WTC11 (cell line): ENCODE measurements around the gene MGARP.

Experiments
- CREB1 ChIP-seq: sonication (generic); formaldehyde crosslinking; IDR thresholded peaks from 2 replicates; pipeline ENCODE4 v1.8.0; 2023; ENCODE audit warnings: mild to moderate bottlenecking, missing genetic modification reagents
- ELF4 ChIP-seq: sonication (generic); formaldehyde crosslinking; IDR thresholded peaks from 2 replicates; pipeline ENCODE4 v1.8.1; 2022; ENCODE audit warnings: low read depth, mild to moderate bottlenecking, moderate library complexity, missing genetic modification reagents
- IRF1 ChIP-seq: sonication (generic); formaldehyde crosslinking; IDR thresholded peaks from 2 replicates; pipeline ENCODE4 v1.8.0; 2023; ENCODE audit warnings: missing genetic modification reagents
- RELA ChIP-seq: sonication (generic); formaldehyde crosslinking; IDR thresholded peaks from 2 replicates; pipeline ENCODE4 v1.8.1; 2022; ENCODE audit warnings: missing genetic modification reagents, mild to moderate bottlenecking, borderline replicate concordance
- SMAD3 ChIP-seq: sonication (generic); formaldehyde crosslinking; IDR thresholded peaks from 2 replicates; pipeline ENCODE4 v1.8.0; 2022; ENCODE audit warnings: missing genetic modification reagents, mild to moderate bottlenecking, borderline replicate concordance
- TEAD4 ChIP-seq: sonication (generic); formaldehyde crosslinking; IDR thresholded peaks from 2 replicates; pipeline ENCODE4 v1.8.0; 2022; ENCODE audit warnings: mild to moderate bottlenecking, missing genetic modification reagents
- USF1 ChIP-seq: sonication (generic); formaldehyde crosslinking; IDR thresholded peaks from 2 replicates; pipeline ENCODE4 v1.8.0; 2022; ENCODE audit warnings: mild to moderate bottlenecking, missing genetic modification reagents
- USF2 ChIP-seq: sonication (generic); formaldehyde crosslinking; IDR thresholded peaks from 2 replicates; pipeline ENCODE4 v1.8.1; 2023; ENCODE audit warnings: mild to moderate bottlenecking, missing genetic modification reagents, moderate library complexity
- ZNF317 ChIP-seq: sonication (generic); formaldehyde crosslinking; IDR thresholded peaks from 2 replicates; pipeline ENCODE4 v1.8.1; 2023; ENCODE audit warnings: low read depth, mild to moderate bottlenecking, moderate library complexity, missing genetic modification reagents, borderline replicate concordance
- TF ChIP-seq, protein P1 (sequence below): fragments of 200-600 bp; IDR thresholded peaks from 2 replicates; pipeline ENCODE4 v1.8.0; 2022; ENCODE audit warnings: antibody characterized with exemption
- TF ChIP-seq, protein P2 (sequence below): sonication (generic); formaldehyde crosslinking; IDR thresholded peaks from 2 replicates; pipeline ENCODE4 v1.8.1; 2022; ENCODE audit warnings: low read depth, mild to moderate bottlenecking, moderate library complexity, missing genetic modification reagents, borderline replicate concordance

DNA sequence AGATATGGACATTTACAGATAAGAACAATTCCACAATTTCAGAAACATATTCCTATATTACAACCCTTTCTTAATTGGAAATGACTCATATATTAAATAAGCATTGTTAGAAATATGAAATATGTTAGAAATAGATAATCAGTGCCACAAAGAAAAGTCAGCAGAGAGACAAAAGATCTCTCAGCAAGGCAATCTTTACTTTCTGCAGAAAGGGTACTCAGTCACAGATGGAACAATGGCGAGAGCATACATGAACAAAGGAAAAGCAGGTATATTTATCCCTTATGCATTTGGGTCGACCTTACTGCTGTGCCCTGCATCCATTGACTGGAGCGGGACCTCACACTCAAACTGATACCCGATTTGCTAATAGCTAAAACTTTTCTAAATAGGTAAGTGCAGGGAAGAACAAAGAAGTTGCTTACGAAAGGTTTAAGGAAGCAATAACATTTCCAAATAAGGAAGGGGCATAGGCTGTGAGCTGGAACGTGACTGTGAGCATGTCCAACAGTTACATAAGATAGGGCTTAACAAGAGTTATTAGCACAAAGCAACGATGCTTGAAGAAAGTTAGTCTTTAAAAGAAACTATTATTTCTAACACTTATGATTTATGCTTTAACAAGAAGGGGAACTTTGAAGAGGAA lies 40.8 kb downstream of the MGARP start:
- no peak for TF ChIP-seq USF2
- TF ChIP-seq, protein P1, sequence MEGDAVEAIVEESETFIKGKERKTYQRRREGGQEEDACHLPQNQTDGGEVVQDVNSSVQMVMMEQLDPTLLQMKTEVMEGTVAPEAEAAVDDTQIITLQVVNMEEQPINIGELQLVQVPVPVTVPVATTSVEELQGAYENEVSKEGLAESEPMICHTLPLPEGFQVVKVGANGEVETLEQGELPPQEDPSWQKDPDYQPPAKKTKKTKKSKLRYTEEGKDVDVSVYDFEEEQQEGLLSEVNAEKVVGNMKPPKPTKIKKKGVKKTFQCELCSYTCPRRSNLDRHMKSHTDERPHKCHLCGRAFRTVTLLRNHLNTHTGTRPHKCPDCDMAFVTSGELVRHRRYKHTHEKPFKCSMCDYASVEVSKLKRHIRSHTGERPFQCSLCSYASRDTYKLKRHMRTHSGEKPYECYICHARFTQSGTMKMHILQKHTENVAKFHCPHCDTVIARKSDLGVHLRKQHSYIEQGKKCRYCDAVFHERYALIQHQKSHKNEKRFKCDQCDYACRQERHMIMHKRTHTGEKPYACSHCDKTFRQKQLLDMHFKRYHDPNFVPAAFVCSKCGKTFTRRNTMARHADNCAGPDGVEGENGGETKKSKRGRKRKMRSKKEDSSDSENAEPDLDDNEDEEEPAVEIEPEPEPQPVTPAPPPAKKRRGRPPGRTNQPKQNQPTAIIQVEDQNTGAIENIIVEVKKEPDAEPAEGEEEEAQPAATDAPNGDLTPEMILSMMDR: no peak
- no peak for TF ChIP-seq RELA (CRISPR knock-in tag)
- TF ChIP-seq USF1 (CRISPR knock-in tag): no peak
- no peak for TF ChIP-seq SMAD3 (CRISPR knock-in tag)
- no peak for TF ChIP-seq ZNF317 (CRISPR knock-in tag)
- TF ChIP-seq IRF1 (CRISPR knock-in tag): no peak
- TF ChIP-seq ELF4 (CRISPR knock-in tag): no peak
- no peak for TF ChIP-seq CREB1
- TF ChIP-seq, protein P2, sequence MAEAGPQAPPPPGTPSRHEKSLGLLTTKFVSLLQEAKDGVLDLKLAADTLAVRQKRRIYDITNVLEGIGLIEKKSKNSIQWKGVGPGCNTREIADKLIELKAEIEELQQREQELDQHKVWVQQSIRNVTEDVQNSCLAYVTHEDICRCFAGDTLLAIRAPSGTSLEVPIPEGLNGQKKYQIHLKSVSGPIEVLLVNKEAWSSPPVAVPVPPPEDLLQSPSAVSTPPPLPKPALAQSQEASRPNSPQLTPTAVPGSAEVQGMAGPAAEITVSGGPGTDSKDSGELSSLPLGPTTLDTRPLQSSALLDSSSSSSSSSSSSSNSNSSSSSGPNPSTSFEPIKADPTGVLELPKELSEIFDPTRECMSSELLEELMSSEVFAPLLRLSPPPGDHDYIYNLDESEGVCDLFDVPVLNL: no peak
- TF ChIP-seq TEAD4 (CRISPR knock-in tag): no peak
